Frontal cortex (tissue), 4 donors: ENCODE results near the gene SLC22A23. TPM values are rescaled to one million over a fixed set of nuclear protein-coding genes. Genes with fewer than 3 reads are reported as not detected.
A peak's percentile ranks its signal among the peaks of the same experiment; 100 is the strongest.
"Not testable (repeated sequence)": the region's sequence is repeated elsewhere in the genome, so short reads cannot be mapped to it uniquely, and the experiment has no call there.

Experiments used
- DNase-seq, 2 donors: peaks; one replicate each; pipeline ENCODE4 v3.0.0; 2012; ENCODE audit warnings: low spot score in 2 of 2
- FAIRE-seq: peaks from 2 replicates; lab custom pipeline; 2012; peaks lifted over from hg19 to GRCh38; lab: Jason Lieb, UNC
- total RNA-seq: library from RNA; depleted of rRNA; stranded (reverse); fragments of >200 nt; gene quantifications from one replicate; pipeline ENCODE4 v1.2.3, GENCODE V29; 2014
- donor health status: control.
- donor health status: control.
- donor health status: control.

Gene SLC22A23
- total RNA-seq, 1 donor from 2014 or later: 22.8 TPM

DNA sequence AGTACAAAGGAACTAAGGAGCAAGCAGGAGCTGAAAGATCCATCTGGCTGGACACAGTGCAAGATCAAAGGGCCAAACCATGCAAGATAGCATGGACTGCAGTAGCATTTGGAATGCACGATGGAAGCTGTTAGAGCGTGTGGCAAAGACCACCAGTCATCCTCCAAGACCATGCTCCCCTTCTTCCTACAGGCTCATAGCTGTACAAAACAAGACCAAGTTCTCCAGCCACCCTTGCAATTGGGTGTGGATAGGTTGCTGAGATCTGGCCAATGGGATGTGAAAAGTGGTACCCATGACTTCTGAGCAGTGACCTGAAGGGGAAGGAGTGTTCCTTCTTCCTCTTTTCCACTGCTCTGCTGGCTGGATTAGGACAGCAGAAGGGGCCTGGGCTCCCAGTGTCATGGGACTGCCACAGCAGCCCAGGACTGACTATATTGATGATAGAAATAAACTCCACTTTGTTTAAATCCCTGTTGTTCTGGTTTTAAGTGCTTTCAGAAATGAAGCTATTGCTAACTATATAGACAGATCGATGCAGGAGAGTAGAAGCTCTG is 64.9 kb downstream of the SLC22A23 start:
- DNase-seq (no peak), FAIRE-seq (no peak)

DNA sequence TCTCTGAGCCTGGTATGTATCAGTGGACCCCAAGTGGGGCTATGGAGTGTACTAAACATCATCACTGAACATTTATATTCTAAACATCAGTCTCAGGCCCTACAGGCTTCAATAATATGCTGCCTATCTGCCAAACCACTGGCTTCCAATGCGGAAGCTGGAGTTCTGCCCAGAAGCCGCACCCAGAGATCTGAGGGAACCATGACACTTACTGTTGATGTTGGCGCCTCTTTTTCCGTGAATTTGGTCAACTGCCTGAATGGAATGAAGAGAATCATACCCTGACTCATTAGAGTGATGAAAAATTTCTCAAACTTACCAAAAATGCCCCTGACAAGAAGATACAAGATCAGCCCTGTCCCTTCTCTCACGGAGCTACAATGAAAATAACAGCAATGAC is 66.2 kb downstream of the SLC22A23 start:
- FAIRE-seq (no peak), DNase-seq (no peak)

DNA sequence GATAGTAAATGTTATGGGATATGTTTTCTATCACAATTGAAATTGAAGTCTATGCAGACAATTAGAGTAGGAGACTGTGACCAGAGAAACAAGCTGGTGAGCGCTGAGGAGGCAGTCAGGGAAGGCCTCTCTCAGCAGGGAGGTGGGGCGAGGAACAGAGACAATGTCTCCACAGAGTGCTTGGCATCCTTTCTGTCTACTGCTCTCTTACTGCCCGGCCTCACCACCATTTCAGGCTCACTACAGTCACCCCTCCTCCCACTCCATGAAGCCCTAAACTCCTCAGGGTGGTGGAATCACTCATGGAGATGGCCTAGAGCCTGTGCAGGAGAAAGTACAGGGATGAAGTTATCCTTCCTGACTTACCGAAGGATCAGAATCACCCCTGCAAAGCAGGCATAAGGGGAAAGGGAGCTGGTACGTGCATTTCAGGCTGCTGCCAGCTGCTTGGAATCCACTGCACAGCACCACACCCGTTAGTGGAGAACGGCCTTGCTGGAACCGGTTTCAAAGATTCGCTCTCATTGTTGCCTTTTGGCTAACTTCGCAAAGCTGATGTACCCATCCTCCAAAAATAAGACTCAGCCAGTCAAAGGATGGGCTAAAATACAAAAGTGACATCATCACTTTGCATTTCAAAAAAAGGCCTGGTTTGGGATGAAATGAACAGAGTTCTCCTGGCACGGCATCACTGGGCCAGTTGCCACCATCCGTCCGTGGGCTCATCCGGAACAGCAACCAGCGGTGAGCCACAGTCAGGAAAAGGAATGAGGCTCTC is 67.3 kb downstream of the SLC22A23 start:
- DNase-seq (no peak), FAIRE-seq (no peak)

DNA sequence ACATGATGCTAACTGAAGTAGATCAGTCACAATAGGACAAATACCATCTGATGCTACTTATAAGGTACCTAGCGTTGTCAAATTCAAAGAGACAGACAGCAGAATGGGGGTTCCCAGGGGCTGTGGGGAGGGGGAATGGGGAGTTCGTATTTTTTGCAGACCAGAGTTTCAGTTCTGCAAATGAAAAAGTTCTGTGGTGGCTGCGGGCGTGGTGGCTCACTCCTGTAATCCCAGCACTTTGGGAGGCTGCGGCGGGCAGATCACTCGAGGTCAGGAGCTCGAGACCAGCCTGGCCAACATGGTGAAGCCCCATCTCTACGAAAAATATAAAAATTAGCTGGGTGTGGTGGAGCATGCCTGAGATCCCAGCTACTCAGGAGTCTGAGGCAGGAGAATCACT is 68.1 kb downstream of the SLC22A23 start:
- FAIRE-seq: no peak
- DNase-seq: no peak

DNA sequence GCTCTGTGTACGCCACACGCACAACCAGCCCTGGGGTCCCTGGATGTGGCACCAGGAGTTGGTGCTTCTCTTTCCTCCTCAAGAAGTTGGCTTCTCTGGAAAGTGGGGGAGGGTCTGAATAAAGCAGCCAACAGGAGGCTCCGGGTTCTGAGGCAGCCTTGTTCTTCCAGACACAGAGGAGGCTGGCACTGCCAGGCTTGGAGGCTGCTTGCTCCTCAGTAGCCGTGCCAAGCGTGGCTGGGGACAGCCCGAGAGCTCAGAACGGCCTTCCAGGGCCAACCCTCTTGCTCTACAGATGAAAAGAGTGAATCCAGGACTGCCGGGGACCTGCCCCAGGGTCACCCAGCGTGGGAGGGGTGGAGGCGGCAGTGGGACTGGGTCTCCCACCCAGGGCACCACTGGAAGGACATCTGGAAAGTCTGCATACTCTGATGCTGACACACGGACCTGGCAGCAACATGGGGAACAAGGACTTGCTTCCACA is 70.4 kb downstream of the SLC22A23 start:
- DNase-seq: peak; percentile 48 to 64
- FAIRE-seq: no peak

DNA sequence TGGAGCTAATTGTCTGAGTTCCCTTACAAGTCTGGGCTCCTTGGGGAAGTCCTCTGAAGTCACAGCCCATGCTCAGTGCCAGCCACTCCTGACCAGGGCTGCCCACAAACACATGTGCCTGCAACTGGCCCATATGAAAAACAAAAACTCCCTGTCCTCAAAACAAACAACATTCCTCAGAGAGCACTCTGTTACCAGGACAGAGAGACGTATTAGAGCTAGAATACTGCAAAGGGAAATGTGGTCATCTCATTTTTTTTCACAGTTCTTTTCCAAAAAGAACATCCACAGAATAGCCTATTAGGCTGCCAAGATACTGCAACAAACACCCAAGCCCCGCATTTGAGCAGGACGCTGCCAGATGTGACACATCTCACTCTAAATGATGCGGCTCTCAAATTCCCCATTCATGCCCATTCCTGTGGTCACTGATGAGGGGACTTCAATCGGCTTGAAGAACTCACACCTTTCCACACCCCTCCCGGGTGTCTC is 71.1 kb downstream of the SLC22A23 start:
- DNase-seq: peak; percentile 31 to 52
- no peak for FAIRE-seq

DNA sequence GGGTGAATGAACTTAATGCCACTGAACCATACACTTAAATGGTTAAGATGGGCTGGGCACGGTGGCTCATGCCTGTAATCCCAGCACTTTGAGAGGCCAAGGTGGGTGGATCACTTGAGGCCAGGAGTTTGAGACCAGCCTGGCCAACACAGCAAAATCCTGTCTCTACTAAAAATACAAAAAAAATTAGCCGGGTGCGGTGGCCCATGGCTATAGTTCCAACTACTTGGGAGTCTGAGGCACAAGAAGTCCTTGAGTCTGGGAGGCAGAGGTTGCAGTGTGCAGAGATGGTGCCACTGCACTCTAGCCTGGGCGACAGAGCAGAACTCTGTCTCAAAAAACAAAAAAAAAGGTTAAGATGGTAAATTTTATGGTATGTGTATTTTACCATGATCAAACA is 71.7 kb downstream of the SLC22A23 start:
- FAIRE-seq, DNase-seq: not testable (repeated sequence)

DNA sequence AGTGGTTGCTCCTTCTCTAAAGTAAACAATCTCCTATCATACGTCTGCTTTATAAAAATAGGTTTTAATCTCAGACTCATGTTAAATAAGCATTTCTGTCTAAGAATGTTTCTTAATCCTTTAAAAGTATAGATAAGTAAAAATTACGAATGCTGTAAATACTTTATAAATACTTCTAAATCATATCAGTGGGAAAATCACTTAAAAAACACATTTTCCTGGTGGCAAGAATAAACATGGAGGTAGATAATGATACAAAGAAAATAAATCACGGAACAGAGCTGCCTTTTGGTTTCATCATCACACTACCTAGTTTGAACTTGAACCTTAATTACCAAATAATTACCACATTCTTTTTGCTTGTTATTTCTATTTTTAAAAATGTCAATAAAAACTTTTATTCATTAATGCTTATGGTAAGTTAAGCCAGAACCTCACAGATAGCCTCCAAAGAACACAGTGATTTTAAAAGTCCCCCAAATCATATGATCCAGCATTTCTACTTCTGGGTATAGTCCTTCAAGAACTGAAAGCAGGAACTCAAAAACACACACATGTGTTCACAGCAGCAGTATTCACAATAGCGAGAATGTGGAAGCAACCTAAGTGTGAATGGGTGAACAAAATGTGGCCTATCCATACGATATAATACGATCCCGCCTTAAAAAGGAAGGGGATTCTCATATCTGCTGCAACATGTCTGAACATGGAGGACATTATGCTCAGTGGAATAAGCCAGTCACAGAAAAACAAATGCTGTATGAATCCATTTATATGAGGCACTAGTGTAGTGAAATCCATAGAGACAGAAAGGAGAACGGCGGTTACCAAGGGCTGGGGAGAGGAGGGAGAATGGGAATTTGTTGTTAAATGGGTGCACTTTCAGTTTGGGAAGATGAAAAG is 72.4 kb downstream of the SLC22A23 start:
- FAIRE-seq (no peak), DNase-seq (no peak)

DNA sequence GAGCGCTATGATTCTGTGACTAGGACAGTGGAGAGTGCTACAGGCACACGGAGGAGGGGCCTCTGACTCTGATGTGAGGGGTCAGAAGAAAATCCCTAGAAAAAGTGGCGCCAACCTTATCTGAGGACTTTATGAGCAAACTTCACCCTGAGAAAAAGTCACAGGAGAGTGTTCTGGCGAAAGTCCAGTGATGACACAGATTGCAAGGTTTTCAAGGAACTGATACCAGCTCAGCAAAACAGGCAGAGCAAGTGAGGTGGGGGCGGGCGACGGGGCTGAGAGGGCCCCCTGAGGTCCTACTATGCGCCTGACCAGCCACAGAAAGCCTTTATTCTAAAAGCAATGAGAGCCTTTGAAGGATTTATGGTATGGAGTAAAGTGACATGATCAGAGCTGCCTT is 73.3 kb downstream of the SLC22A23 start:
- DNase-seq (no peak), FAIRE-seq (no peak)

DNA sequence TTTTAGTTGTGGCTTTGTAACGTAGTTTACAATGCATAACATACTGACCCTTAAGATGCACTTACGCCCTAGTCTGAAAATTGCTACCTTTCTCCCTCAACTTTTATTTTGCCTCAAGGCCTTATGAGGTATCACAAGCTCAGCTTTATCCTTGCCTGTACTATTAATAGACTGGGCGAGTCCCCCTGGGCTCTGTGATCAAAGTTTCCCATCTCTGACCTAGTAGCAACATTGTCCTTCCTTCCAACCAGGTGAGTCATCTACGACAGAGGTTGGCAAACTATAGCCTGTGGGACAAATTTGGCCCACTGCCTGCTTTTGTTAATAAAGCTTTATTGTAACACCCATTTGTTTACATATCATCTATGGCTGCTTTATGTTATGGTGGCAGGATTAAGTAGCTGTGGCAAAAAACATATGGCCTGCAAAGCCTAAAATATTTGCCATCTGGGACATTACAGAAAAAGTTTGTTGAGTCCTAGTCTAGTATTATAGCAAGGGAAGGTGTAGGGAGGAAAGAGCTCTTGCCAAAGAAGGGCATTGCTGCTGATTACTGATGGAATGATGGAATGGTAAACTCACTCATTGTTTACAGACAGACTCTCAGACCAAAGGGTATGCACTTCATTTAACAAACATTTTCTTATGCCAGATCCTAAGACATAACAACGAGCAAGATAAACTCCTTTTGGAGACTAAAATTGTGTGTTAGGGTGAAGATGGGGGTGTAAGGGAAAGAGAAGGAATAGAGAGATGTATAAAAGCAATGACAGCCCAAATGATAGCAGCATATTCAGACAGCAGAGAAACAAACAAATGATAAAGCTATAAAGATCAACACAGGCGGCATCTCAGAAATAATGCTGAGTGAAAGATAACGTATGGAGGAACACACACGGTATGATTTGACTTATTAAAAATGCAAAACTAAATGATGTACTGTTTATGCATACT is 74.2 kb downstream of the SLC22A23 start:
- FAIRE-seq (no peak), DNase-seq (no peak)

DNA sequence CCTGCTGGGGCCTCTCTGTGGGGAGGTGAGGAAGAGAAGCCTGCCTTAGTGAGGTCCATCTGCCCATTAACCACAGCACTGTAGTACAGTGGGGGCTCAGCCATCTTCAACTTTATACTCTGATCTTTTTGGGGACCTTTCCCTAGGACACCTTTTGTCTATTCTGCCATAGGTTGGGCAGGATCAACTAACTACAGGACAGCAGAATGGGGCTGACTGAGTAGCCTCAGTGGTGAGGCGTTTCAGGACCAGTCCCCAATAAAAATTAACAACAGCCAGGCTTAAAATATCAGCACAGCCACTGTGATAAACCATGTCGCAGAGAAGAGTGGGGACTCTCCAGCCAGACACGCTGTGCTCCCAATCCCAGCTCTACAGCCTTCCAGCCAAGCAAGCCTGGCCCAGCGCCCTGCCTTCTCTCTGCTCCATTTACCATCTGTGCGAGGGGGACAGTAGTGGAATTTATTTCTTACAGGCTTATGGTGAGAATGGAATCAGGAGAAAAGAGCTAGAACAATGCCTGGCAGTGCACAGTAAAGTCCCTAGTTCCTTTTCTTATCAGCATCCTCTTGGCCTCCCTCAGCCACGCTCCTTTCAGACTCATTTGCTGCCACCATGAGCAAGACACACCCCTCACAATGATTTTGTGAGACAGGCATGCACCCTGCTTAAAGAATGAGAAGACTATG is 75.5 kb downstream of the SLC22A23 start:
- no peak for DNase-seq
- no peak for FAIRE-seq

DNA sequence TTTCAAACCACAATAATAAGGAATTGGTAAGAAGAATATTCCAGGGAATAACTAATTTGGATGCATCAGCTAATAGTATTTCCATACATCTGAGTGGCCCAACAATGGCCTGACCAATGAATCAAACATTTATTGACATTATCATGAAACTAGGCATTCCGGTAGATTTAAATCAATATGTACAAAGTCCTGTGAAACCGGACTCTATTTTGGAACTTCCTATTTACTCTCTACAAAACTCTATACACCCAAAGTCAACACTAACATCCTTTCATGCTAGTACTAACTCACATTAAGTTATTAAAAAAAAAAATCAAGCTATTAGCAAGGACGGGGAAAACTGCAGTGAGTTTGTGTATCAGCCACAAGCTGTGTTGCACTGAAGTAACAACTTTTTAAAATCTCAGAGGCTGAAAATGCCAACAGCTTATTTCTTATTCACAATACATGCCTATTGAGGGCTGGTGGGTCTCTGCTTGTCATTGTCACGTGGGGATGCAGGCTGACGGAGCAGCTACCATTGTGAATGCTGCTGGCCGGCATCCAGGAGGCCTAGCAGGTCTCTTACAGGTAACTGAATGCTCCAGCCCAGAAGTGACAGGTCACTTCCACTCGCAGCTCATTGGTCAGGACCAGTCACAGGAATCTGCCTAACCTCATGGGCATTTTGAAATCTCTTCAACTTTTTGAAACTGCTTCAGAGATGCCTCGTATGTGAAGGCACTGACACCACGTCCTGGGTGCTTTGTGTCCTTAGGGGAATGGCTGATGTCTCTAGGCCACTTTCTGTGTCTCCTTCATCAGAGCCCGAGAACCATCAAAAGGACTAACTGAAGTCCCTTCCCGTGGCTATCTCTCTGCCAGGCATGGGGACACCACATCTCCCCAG is 76.3 kb downstream of the SLC22A23 start:
- FAIRE-seq: no peak
- DNase-seq: no peak

DNA sequence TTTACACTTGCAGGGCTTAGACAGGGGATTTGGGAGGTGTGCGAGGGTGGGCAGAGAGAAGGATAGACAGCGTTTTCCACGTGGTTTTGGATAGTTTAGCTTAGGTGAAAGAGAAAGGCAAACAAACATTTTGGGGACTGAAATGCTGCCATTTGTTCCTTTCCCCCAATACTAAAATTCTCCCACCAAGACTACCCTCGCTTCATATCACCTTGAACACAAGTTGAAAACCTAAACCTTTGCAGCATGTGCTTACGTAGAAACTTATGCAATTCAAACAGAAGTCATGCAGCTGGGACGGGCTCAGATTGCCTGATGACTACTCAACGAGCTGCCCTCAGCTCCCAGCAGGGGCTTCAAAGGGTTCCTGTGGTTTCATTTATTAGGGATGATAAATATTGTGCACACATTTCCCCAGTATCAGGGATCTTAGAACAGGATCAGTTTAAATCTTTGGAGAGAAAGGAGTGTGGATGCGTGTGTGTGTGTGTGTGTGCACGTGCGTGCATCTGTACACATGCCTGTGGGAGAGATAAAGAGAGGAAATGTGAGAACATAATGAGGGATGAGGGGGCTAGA is 77.3 kb downstream of the SLC22A23 start:
- FAIRE-seq (no peak), DNase-seq (no peak)

DNA sequence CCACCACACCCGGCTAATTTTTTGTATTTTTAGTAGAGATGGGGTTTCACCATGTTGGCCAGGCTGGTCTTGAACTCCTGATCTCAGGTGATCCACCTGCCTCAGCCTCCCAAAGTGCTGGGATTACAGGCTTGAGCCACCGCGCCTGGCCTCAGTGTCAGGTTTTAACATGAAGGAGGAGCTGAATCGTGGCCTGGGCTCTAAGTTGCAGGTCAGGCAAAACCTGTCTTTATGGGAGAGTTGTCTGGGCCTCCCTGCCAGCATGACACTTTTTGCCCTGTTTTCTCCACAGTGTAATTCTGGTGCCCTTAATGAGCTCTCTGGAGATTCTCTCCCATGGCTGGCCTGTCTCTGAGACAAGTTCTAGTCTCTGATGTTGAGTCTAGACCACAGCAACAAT is 78.0 kb downstream of the SLC22A23 start:
- not testable (repeated sequence) for FAIRE-seq, DNase-seq

DNA sequence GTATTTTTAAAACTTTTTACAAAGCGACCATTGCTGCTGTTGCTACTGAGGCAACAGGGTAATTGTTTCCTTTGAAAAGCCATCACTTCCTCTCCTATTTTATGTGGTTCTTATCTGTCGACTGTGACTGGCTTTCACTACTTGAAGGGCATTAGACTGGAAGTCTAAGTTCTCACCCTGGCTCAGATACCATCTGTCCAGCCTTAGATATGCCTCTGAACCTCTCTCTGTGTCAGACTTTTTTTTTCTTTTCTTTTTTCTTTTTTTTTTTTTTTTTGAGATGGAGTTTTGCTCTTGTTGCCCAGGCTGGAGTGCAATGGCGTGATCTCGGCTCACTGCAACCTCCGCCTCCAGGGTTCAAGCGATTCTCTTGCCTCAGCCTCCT is 78.5 kb downstream of the SLC22A23 start:
- FAIRE-seq: not testable (repeated sequence)

DNA sequence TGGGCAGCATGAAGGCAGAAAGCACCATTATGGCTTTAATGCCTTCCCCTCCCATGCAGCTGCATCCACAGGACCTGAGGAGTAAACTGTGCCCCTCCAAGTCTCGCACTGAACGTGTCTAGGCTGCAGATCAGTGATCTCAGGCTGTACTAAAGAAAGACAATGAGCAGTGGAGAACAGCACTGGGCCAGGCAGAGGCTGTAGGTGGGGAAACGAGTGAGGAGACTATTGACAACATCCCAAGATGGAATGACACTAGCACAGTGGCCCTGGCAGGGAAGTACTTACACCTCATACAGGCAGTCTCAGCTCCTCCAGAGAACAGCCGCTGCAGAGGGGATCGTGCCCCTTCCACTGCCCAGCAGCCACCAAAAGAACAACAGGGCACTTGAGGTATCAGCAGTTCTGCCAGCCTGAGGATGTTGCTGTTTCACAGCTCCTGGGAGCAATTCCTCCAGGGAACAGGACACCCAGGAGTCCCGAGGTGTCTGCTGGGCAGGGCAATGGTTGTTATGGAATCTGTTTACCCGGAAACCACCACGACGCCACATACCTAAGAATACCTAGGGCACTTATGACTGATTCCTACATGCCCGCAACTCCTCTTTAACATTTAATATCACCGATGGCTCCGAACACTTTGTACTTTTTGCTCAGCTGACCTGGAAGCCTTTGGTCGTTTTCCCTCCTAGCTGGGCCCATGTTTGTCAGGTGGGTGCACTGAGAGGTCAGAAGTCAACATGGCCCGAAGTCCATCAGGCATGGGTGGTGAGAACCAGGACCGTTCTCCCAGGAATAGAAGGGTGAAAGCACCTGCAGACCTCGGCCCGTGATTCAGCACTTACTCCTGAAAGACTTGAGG is 79.1 kb downstream of the SLC22A23 start:
- no peak for FAIRE-seq

More for the DNA sequence above, 78.5 kb downstream of the SLC22A23 start:
- not testable (repeated sequence) for DNase-seq

More for the DNA sequence above, 79.1 kb downstream of the SLC22A23 start:
- DNase-seq: no peak
